A673 (cell line): ENCODE results near the gene AP4S1. TPM values are rescaled to one million over a fixed set of nuclear protein-coding genes. Genes with fewer than 3 reads are reported as not detected.
"Not testable (repeated sequence)": the region's sequence is repeated elsewhere in the genome, so short reads cannot be mapped to it uniquely, and the experiment has no call there.

Experiments used
- Bru-seq: library from RNA; stranded (reverse); fragments of 400-500 nt; gene quantifications from one replicate; lab custom pipeline; 2021; lab: Mats Ljungman, UMichigan
- BruChase-seq, 2 experiments: library from RNA; stranded (reverse); fragments of 400-500 nt; gene quantifications; one replicate each; lab custom pipeline; 2021; lab: Mats Ljungman, UMichigan
- BruUV-seq: library from RNA; stranded (reverse); fragments of 400-500 nt; replicated peaks from 2 replicates; lab custom pipeline; 2021; lab: Mats Ljungman, UMichigan
- CTCF ChIA-PET: fragments of 300-600 bp; sonication (Branson Sonifier 250); formaldehyde crosslinking; loops from one replicate; lab custom pipeline; 2022; ENCODE audit warnings: antibody characterized with exemption; lab: Charles Lee
- POLR2A ChIA-PET: fragments of 300-600 bp; sonication (Branson Sonifier 250); formaldehyde crosslinking; loops from one replicate; lab custom pipeline; 2022; ENCODE audit warnings: antibody characterized with exemption; ENCODE audit not compliant: low non-redundant PET; lab: Charles Lee
- DNase-seq: peaks from one replicate; pipeline ENCODE4 v3.0.0-alpha.2; 2015; ENCODE audit warnings: low spot score
- H3K27ac ChIP-seq: fragments of 200-600 bp; sonication (generic); 2 replicates; pipeline ENCODE4 v1.5.1; 2016; ENCODE audit warnings: mixed run types, low read depth, mild to moderate bottlenecking, mixed read lengths, antibody characterized with exemption, low read length; ENCODE audit not compliant: poor library complexity, severe bottlenecking
- H3K27me3 ChIP-seq: fragments of 200-600 bp; sonication (generic); replicated peaks from 2 replicates; pipeline ENCODE4 v1.6.1; 2017; ENCODE audit warnings: mixed run types, low read depth, mild to moderate bottlenecking, mixed read lengths, antibody characterized with exemption, low read length; ENCODE audit not compliant: insufficient read depth, poor library complexity
- H3K36me3 ChIP-seq: fragments of 200-600 bp; sonication (generic); 2 replicates; pipeline ENCODE4 v1.6.1; 2016; ENCODE audit warnings: mixed run types, mild to moderate bottlenecking, mixed read lengths, antibody characterized with exemption, low read length; ENCODE audit not compliant: insufficient read depth, poor library complexity, severe bottlenecking
- H3K4me1 ChIP-seq: fragments of 200-600 bp; sonication (generic); 2 replicates; pipeline ENCODE4 v1.6.1; 2017; ENCODE audit warnings: mixed run types, mild to moderate bottlenecking, mixed read lengths, antibody characterized with exemption, low read length; ENCODE audit not compliant: insufficient read depth, poor library complexity, severe bottlenecking
- H3K4me3 ChIP-seq: fragments of 200-600 bp; sonication (generic); 2 replicates; pipeline ENCODE4 v1.5.1; 2016; ENCODE audit warnings: low read depth, mixed run types, mild to moderate bottlenecking, mixed read lengths, low read length; ENCODE audit not compliant: poor library complexity, severe bottlenecking
- H3K9me3 ChIP-seq: fragments of 200-600 bp; sonication (generic); 2 replicates; pipeline ENCODE4 v1.6.1; 2016; ENCODE audit warnings: mixed run types, low read depth, mild to moderate bottlenecking, mixed read lengths, antibody characterized with exemption, low read length; ENCODE audit not compliant: poor library complexity, severe bottlenecking
- CTCF ChIP-seq: fragments of 300-800, 200-600 bp; sonication (generic); conservative IDR thresholded peaks from 2 replicates; pipeline ENCODE4 v1.5.1; 2017; ENCODE audit warnings: low read depth, mild to moderate bottlenecking, antibody characterized with exemption, low read length, moderate library complexity, mixed read lengths
- EZH2 ChIP-seq: fragments of 200-600 bp; sonication (generic); IDR thresholded peaks from 2 replicates; pipeline ENCODE4 v1.6.1; 2017; ENCODE audit warnings: borderline replicate concordance, low read depth, mild to moderate bottlenecking, mixed read lengths, antibody characterized with exemption, low read length; ENCODE audit not compliant: poor library complexity, severe bottlenecking
- intact Hi-C: fragments of 100-400 bp; cut with micrococcal nuclease; formaldehyde crosslinking; loops from one replicate; pipeline ENCODE4 v1.10.0; 2022; ENCODE audit not compliant: unreplicated experiment
- long read RNA-seq: library from polyadenylated mRNA; stranded (forward); transcript quantifications from one replicate; pipeline ENCODE4 v2.0.0, GENCODE V29; 2022
- total RNA-seq: library from RNA; stranded (reverse); gene quantifications from 2 replicates; pipeline ENCODE4 v1.2.3, GENCODE V29; 2021

Gene AP4S1
- total RNA-seq (8.3 and 8.6 TPM in 2 replicates), Bru-seq, nascent RNA (percentile 58 among the genes with signal in this experiment), BruChase-seq, experiment 1, labeled RNA remaining after a 2-hour chase (percentile 54 among the genes with signal in this experiment), BruChase-seq, experiment 2, labeled RNA remaining after a 6-hour chase (percentile 55 among the genes with signal in this experiment)
- long read RNA-seq, partial matches to known transcripts, result 0 of 3 reads
- long read RNA-seq, other reads (novel, unspliced or antisense), result 1 of 3 reads

GRCh38 chr14:31025367-31026076 is at the start of gene AP4S1:
AP4S1 (plus strand) TSS chr14:31025649; CDS start chr14:31066197, 40,548 bp downstream.
- intact Hi-C loops, result no loop called here
- ChIA-PET CTCF (no interaction called here), POLR2A (interaction anchor here (0.6 to 0.7 kb wide), 2 partner anchors 41 to 72 kb away, joined by 3 read pairs; no protein-coding TSS in a partner anchor)
- peak; percentile 58 for DNase-seq
- H3K36me3 ChIP-seq, result peaks cover 11% of the 10 kb centered on the region
- H3K9me3 ChIP-seq, result no peaks in the 10 kb centered on the region
- BruUV-seq, result no TSS peak
- H3K4me1 ChIP-seq, result peaks cover 17% of the 10 kb centered on the region
- no peaks in the 10 kb centered on the region for H3K27me3 ChIP-seq
- H3K27ac ChIP-seq, result peak within 1 kb of the TSS; percentile 99
- TF ChIP-seq EZH2 (no peak), CTCF (no peak)
- H3K4me3 ChIP-seq, result peak within 1 kb of the TSS; percentile 99

GRCh38 chr14:30977752-30978151 is 47.7 kb upstream of the AP4S1 start:
- no peak for TF ChIP-seq CTCF
- TF ChIP-seq EZH2, result no peak
- H3K27me3 ChIP-seq, result no peaks in the 10 kb centered on the region
- DNase-seq, result no peak
- no peak overlapping the region for H3K4me3 ChIP-seq
- BruUV-seq, result no TSS peak
- H3K36me3 ChIP-seq, result no peaks in the 10 kb centered on the region
- ChIA-PET CTCF (no interaction called here), POLR2A (no interaction called here)
- intact Hi-C loops, result no loop called here
- H3K27ac ChIP-seq, result no peak overlapping the region
- H3K9me3 ChIP-seq, result no peaks in the 10 kb centered on the region
- H3K4me1 ChIP-seq, result no peaks in the 10 kb centered on the region

GRCh38 chr14:30980106-30980704 is 45.2 kb upstream of the AP4S1 start:
- H3K36me3 ChIP-seq, H3K9me3 ChIP-seq, BruUV-seq, H3K27me3 ChIP-seq, H3K4me1 ChIP-seq, POLR2A ChIA-PET, H3K4me3 ChIP-seq, H3K27ac ChIP-seq: not testable (repeated sequence)
- intact Hi-C loops, result loop anchor here (1.0 to 5.0 kb wide), 2 partner anchors 102 to 377 kb away; no protein-coding TSS in a partner anchor
- DNase-seq, result peak; percentile 86
- TF ChIP-seq CTCF, result peak; percentile 61
- CTCF ChIA-PET, result interaction anchor here (1.2 kb wide), 1 partner anchor 102 kb away, joined by 3 read pairs; no protein-coding TSS in a partner anchor
